MM.1S (cell line): ENCODE measurements around the gene PYCR2.

Experiments
- DNase-seq: peaks from one replicate; pipeline ENCODE4 v3.0.0-alpha.2; 2015
- H2AFZ ChIP-seq: fragments of 300-600 bp; sonication (generic); 2 replicates; pipeline ENCODE4 v1.6.0; 2016; ENCODE audit warnings: antibody characterized with exemption, low read length
- H3F3A ChIP-seq: fragments of 300-600 bp; sonication (generic); 2 replicates; pipeline ENCODE4 v1.6.1; 2016; ENCODE audit warnings: mild to moderate bottlenecking, antibody characterized with exemption, low read length, moderate library complexity, mixed read lengths; ENCODE audit not compliant: insufficient read depth
- H3K27ac ChIP-seq: fragments of 300-600 bp; sonication (generic); 2 replicates; pipeline ENCODE4 v1.5.1; 2016; ENCODE audit warnings: mild to moderate bottlenecking, low read length
- H3K27me3 ChIP-seq: fragments of 300-600 bp; sonication (generic); replicated peaks from 2 replicates; pipeline ENCODE4 v1.6.0; 2016; ENCODE audit warnings: low read length; ENCODE audit not compliant: insufficient read depth
- H3K36me3 ChIP-seq: fragments of 300-600 bp; sonication (generic); replicated peaks from 2 replicates; pipeline ENCODE4 v1.6.1; 2016; ENCODE audit warnings: mild to moderate bottlenecking, low read length, mixed read lengths; ENCODE audit not compliant: insufficient read depth
- H3K4me1 ChIP-seq: fragments of 300-600 bp; sonication (generic); 2 replicates; pipeline ENCODE4 v1.6.1; 2016; ENCODE audit warnings: low read length, mixed read lengths
- H3K4me2 ChIP-seq: fragments of 300-600 bp; sonication (generic); 2 replicates; pipeline ENCODE4 v1.6.0; 2016; ENCODE audit warnings: low read depth, low read length
- H3K4me3 ChIP-seq: fragments of 300-600 bp; sonication (generic); 2 replicates; pipeline ENCODE4 v1.5.1; 2016; ENCODE audit warnings: low read length, mixed read lengths
- H3K79me2 ChIP-seq: fragments of 300-600 bp; sonication (generic); 2 replicates; pipeline ENCODE4 v1.6.1; 2016; ENCODE audit warnings: mixed run types, low read length, mixed read lengths
- H3K9ac ChIP-seq: fragments of 300-600 bp; sonication (generic); 2 replicates; pipeline ENCODE4 v1.6.1; 2016; ENCODE audit warnings: low read length, mixed read lengths
- H3K9me2 ChIP-seq: fragments of 300-600 bp; sonication (generic); replicated peaks from 2 replicates; pipeline ENCODE4 v1.6.1; 2016; ENCODE audit warnings: mild to moderate bottlenecking, low read length, mixed read lengths; ENCODE audit not compliant: insufficient read depth
- H3K9me3 ChIP-seq: fragments of 300-600 bp; sonication (generic); replicated peaks from 2 replicates; pipeline ENCODE4 v1.6.1; 2016; ENCODE audit warnings: mild to moderate bottlenecking, low read length, mixed read lengths; ENCODE audit not compliant: insufficient read depth
- H4K20me1 ChIP-seq: fragments of 300-600 bp; sonication (generic); 2 replicates; pipeline ENCODE4 v1.6.1; 2016; ENCODE audit warnings: mild to moderate bottlenecking, low read length, moderate library complexity, mixed read lengths; ENCODE audit not compliant: insufficient read depth
- CTCF ChIP-seq: fragments of 300-600 bp; sonication (generic); IDR thresholded peaks from 2 replicates; pipeline ENCODE4 v1.5.1; 2016; ENCODE audit warnings: antibody characterized with exemption, low read length, mixed read lengths
- EZH2 ChIP-seq: fragments of 300-600 bp; sonication (generic); optimal IDR thresholded peaks from 2 replicates; pipeline ENCODE3; 2017; ENCODE audit warnings: low read depth, mild to moderate bottlenecking, antibody characterized with exemption, low read length, mixed read lengths
- EZH2phosphoT487 ChIP-seq: fragments of 300-600 bp; sonication (generic); IDR thresholded peaks from 2 replicates; pipeline ENCODE4 v1.6.1; 2018; ENCODE audit warnings: antibody characterized with exemption, low read length

Gene PYCR2

GRCh38 chr1:225875044-225875815 lies 48.8 kb downstream of the PYCR2 start:
- no peak overlapping the region for H2AFZ ChIP-seq
- H3K9me2 ChIP-seq: no peaks in the 10 kb centered on the region
- H3K36me3 ChIP-seq: peaks cover 38% of the 10 kb centered on the region
- DNase-seq: peak; percentile 35
- peaks cover 13% of the 10 kb centered on the region for H3F3A ChIP-seq
- H3K4me2 ChIP-seq: peak overlapping the region; percentile 6; the same call in 1 of the 2 replicates
- H3K4me3 ChIP-seq: no peak overlapping the region
- peaks cover 51% of the 10 kb centered on the region for H3K4me1 ChIP-seq
- no peak for TF ChIP-seq EZH2phosphoT487
- TF ChIP-seq EZH2: no peak
- TF ChIP-seq CTCF: no peak
- no peaks in the 10 kb centered on the region for H3K27me3 ChIP-seq
- H3K79me2 ChIP-seq: peaks cover 95% of the 10 kb centered on the region
- peak overlapping the region; percentile 3; the same call in 1 of the 2 replicates for H3K9ac ChIP-seq
- H4K20me1 ChIP-seq: no peaks in the 10 kb centered on the region
- H3K27ac ChIP-seq: peak overlapping the region; percentile 44; the same call in 1 of the 2 replicates
- H3K9me3 ChIP-seq: no peaks in the 10 kb centered on the region

GRCh38 chr1:225874431-225874830 lies 49.6 kb downstream of the PYCR2 start:
- Histone ChIP-seq H3K27ac (no peak overlapping the region), H3K9me3 (no peaks in the 10 kb centered on the region), H3K4me1 (peaks cover 44% of the 10 kb centered on the region), H3K79me2 (peaks cover 88% of the 10 kb centered on the region), H3K27me3 (no peaks in the 10 kb centered on the region), H3K4me2 (no peak overlapping the region), H4K20me1 (no peaks in the 10 kb centered on the region), H3K36me3 (peaks cover 38% of the 10 kb centered on the region), H3K9me2 (no peaks in the 10 kb centered on the region), H3F3A (peaks cover 5% of the 10 kb centered on the region), H3K9ac (no peak overlapping the region), H3K4me3 (no peak overlapping the region), H2AFZ (no peak overlapping the region)
- no peak for DNase-seq
- no peak for TF ChIP-seq EZH2phosphoT487
- no peak for TF ChIP-seq CTCF

- peaks cover 44% of the 10 kb centered on the region for H3K36me3 ChIP-seq
- H3K79me2 ChIP-seq: peaks cover 87% of the 10 kb centered on the region
- no peak for DNase-seq
- H4K20me1 ChIP-seq: no peaks in the 10 kb centered on the region
- no peaks in the 10 kb centered on the region for H3K9me2 ChIP-seq
- H3K9ac ChIP-seq: no peak overlapping the region
- H3K27ac ChIP-seq: no peak overlapping the region
- no peak overlapping the region for H3K4me3 ChIP-seq
- no peak for TF ChIP-seq CTCF
- no peak for TF ChIP-seq EZH2
- no peak for TF ChIP-seq EZH2phosphoT487
- no peak overlapping the region for H3K4me2 ChIP-seq
- H3F3A ChIP-seq: peaks cover 3% of the 10 kb centered on the region; the same call in 1 of the 2 replicates
- no peak overlapping the region for H2AFZ ChIP-seq
- H3K4me1 ChIP-seq: peaks cover 34% of the 10 kb centered on the region
- no peaks in the 10 kb centered on the region for H3K9me3 ChIP-seq
- no peaks in the 10 kb centered on the region for H3K27me3 ChIP-seq
Observed at GRCh38 chr1:225873281-225873850, 50.7 kb downstream of the PYCR2 start.
